Left ventricle myocardium inferior (tissue), 1 donor: ENCODE results near the gene ITM2B. TPM values are rescaled to one million over a fixed set of nuclear protein-coding genes. Genes with fewer than 3 reads are reported as not detected.
"Not testable (repeated sequence)": the region's sequence is repeated elsewhere in the genome, so short reads cannot be mapped to it uniquely, and the experiment has no call there.

Source experiments
- DNase-seq: peaks from one replicate; pipeline ENCODE4 v3.0.0-alpha.2; 2020
- H3K27ac ChIP-seq: fragments of 200-600 bp; replicated peaks from 2 replicates; pipeline ENCODE4 v1.8.0; 2021
- H3K27me3 ChIP-seq: fragments of 200-600 bp; 2 replicates; pipeline ENCODE4 v1.8.0; 2021; ENCODE audit warnings: low read depth
- H3K36me3 ChIP-seq: fragments of 200-600 bp; 2 replicates; pipeline ENCODE4 v1.8.0; 2021
- H3K4me1 ChIP-seq: fragments of 200-600 bp; 2 replicates; pipeline ENCODE4 v1.8.0; 2021
- H3K4me3 ChIP-seq: fragments of 200-600 bp; 2 replicates; pipeline ENCODE4 v1.8.0; 2021; ENCODE audit warnings: mild to moderate bottlenecking, moderate library complexity
- H3K9me3 ChIP-seq: fragments of 200-600 bp; replicated peaks from 2 replicates; pipeline ENCODE4 v1.8.0; 2021
- CTCF ChIP-seq: fragments of 200-600 bp; IDR thresholded peaks from 2 replicates; pipeline ENCODE4 v1.8.0; 2021; ENCODE audit warnings: antibody characterized with exemption, mild to moderate bottlenecking, borderline replicate concordance
- intact Hi-C: fragments of 100-400 bp; cut with micrococcal nuclease; formaldehyde crosslinking; loops from one replicate; pipeline ENCODE4 v1.11.0; 2022
- total RNA-seq: library from RNA; stranded (reverse); fragmentation: NEBNext Ultra II Directional; extraction: Animal tissue kit (Norgen Biotek cat#: 25700); gene quantifications from one replicate; pipeline ENCODE4 v1.2.1, GENCODE V29; 2021
- donor health status: DM: no; HTN: yes; CAD: no; lungs with severe emphysema.

The ITM2B gene
- total RNA-seq, 1 donor from 2014 or later: 533 TPM

DNA sequence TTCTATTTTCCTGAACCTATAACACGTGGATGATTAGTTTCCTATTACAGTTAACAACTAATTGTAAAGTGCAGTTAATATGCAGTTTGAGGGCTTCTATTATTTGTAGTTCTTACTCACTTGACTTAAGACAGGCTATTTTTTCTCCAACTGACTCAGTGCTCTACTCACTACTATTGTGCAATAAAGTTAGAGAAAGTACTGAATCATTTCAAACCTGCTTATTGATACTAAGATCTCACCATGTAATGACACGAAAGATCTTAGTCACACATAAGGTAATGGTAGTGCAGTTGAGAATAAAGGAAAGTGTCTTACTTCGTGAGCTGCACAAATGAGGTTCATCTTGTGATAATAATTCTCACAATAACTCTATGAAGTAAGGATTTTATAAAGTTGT, 22.8 kb upstream of the ITM2B start:
- Histone ChIP-seq H3K4me3 (no peak overlapping the region), H3K9me3 (peaks cover 24% of the 10 kb centered on the region), H3K36me3 (no peaks in the 10 kb centered on the region), H3K27me3 (no peaks in the 10 kb centered on the region), H3K27ac (no peak overlapping the region), H3K4me1 (no peaks in the 10 kb centered on the region)
- DNase-seq: no peak
- TF ChIP-seq CTCF: no peak
- intact Hi-C loops: no loop called here

DNA sequence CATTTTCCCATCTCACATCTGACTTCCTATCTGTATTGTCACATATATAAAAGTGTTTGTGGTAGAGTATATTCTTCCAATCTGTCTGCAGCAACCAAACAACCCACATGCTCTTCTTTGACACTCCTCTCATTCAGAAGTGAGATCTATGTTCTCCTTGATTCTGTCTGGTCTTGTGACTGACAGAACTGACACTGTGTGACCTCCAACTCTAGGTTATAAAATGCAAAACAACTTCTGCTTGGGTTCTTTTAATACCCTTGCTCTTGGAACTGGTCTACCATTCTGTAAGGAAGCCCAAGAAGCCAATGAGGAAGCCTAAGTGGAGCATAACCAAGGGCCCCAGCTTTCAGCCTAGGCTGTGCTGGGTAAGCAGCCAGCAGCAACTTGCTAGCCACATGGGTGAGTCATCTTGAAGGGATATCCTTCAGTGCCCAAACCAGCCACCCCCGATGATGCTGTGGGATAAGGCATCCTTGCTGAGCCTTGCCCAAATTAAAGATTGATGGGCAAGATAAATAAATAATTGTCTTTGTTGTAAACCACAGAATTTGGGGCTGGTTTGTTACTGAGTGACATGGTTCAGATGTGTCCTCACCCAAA, 18.4 kb upstream of the ITM2B start:
- intact Hi-C loops: no loop called here
- no peaks in the 10 kb centered on the region for H3K4me1 ChIP-seq
- DNase-seq: no peak
- H3K27me3 ChIP-seq: no peaks in the 10 kb centered on the region
- H3K36me3 ChIP-seq: no peaks in the 10 kb centered on the region
- H3K4me3 ChIP-seq: no peak overlapping the region
- no peak for TF ChIP-seq CTCF
- no peak overlapping the region for H3K27ac ChIP-seq
- no peaks in the 10 kb centered on the region for H3K9me3 ChIP-seq

GRCh38 chr13:48215511-48216203, 17.3 kb upstream of the ITM2B start:
- H3K27ac ChIP-seq, H3K9me3 ChIP-seq, intact Hi-C loops, H3K27me3 ChIP-seq, H3K4me3 ChIP-seq, DNase-seq, H3K4me1 ChIP-seq, H3K36me3 ChIP-seq: not testable (repeated sequence)

DNA sequence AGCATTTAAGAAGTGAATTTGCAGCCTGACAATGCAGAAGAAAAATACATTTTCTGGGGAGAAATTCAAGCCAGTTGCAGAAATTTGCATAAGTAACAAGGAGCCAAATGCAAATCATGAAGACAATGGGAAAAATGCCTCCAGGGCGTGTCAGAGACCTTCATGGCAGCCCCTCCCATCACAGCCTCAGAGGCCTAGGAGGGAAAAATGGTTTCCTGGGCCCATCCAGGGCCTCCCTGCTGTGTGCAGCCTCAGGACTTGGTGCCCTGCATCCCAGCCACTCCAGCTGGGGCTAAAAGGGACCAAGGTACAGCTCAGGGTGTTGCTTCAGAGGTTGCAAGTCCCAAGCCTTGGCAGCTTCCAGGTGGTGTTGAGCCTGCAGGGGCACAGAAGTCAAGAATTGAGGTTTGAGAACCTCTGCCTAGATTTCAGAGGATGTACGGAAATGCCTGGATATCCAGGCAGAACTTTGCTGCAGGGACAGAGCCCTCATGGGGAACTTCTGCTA, 16.7 kb upstream of the ITM2B start:
- Histone ChIP-seq H3K27me3 (no peaks in the 10 kb centered on the region), H3K4me1 (peaks cover 8% of the 10 kb centered on the region), H3K4me3 (no peak overlapping the region), H3K9me3 (no peaks in the 10 kb centered on the region), H3K27ac (no peak overlapping the region), H3K36me3 (no peaks in the 10 kb centered on the region)
- intact Hi-C loops: no loop called here
- no peak for DNase-seq
- no peak for TF ChIP-seq CTCF

GRCh38 chr13:48220592-48220980, 12.4 kb upstream of the ITM2B start:
- DNase-seq: no peak
- peaks cover 18% of the 10 kb centered on the region for H3K4me1 ChIP-seq
- H3K4me3 ChIP-seq: no peak overlapping the region
- intact Hi-C loops: no loop called here
- no peaks in the 10 kb centered on the region for H3K9me3 ChIP-seq
- H3K27ac ChIP-seq: peak overlapping the region; percentile 87
- no peaks in the 10 kb centered on the region for H3K36me3 ChIP-seq
- H3K27me3 ChIP-seq: no peaks in the 10 kb centered on the region
- no peak for TF ChIP-seq CTCF

DNA sequence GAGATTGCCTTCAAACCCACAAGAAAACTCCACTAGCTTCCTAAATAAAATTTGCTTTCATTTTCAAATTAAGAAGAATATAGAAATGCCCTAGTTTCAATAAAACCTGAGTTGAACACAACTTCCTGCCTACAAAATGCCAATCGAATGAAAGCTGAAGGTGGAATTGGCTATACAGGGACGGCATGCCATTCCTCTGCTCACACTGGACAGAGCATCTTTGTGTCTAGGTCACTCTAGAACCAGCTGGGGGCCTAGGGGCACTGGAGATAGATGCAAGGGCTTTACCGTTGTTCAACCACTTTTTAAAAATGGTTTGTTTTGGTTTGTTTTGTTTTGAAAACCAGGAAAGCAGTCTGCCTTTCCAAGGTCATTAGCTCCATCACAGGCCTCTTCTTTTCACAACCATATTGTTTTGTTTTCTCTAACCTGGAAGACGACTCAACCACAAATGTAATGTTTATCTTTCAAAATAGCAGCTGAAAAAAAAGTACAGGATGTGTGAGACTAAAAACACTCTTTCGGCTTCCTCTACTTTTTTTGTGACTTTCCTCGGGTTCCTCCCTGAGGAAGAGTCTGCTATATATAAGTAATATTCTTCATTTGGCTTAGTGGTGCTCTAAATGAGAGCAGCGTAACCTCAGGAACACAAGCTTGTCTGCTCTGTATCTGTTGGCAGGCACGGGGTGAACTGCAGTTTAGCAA, 11.9 kb upstream of the ITM2B start:
- no peak for DNase-seq
- H3K4me3 ChIP-seq: peak overlapping the region; percentile 57
- no peak for TF ChIP-seq CTCF
- no peaks in the 10 kb centered on the region for H3K27me3 ChIP-seq
- H3K27ac ChIP-seq: peak overlapping the region; percentile 87
- intact Hi-C loops: no loop called here
- H3K36me3 ChIP-seq: no peaks in the 10 kb centered on the region
- H3K4me1 ChIP-seq: peaks cover 18% of the 10 kb centered on the region
- no peaks in the 10 kb centered on the region for H3K9me3 ChIP-seq
